ENCODE results near the gene DEPDC1B. TPM values are rescaled to one million over a fixed set of nuclear protein-coding genes. Genes with fewer than 3 reads are reported as not detected.
A peak's percentile ranks its signal among the peaks of the same experiment; 100 is the strongest.

DEPDC1B gene
- total and polyA plus RNA-seq, 4 donors, result 5.9 to 13.2 (median 6.8) TPM

- DNase-seq (ENCODE audit: low read depth in 4 of 6, low spot score in 6 of 6), result no peak
- no CpG with 5 or more reads among the region's 3 CpGs for WGBS (ENCODE audit: insufficient coverage)
- peaks cover 2% of the 10 kb centered on the region for H3K9me3 ChIP-seq (ENCODE audit: control insufficient read depth, insufficient read depth, low read length)
- H3K36me3 ChIP-seq (ENCODE audit: control insufficient read depth, insufficient read depth, low read length), result no peaks in the 10 kb centered on the region
- no peak overlapping the region for H3K4me3 ChIP-seq (ENCODE audit: low read depth, low read length)
- H3K27ac ChIP-seq (ENCODE audit: low read depth, low read length), result no peak overlapping the region
- H3K4me1 ChIP-seq (ENCODE audit: control insufficient read depth, insufficient read depth, low read length), result no peaks in the 10 kb centered on the region
- no peaks in the 10 kb centered on the region for H3K27me3 ChIP-seq (ENCODE audit: control insufficient read depth, insufficient read depth, low read length)
Measured at GRCh38 chr5:60651872-60652620, 47.9 kb downstream of the DEPDC1B start.

- DNase-seq (ENCODE audit: low read depth in 4 of 6, low spot score in 6 of 6), result peak in 5 of 6 donors; percentile 7 to 79 (median 19)
- Histone ChIP-seq H3K27me3 (ENCODE audit: control insufficient read depth, insufficient read depth, low read length) (no peaks in the 10 kb centered on the region), H3K27ac (ENCODE audit: low read depth, low read length) (no peak overlapping the region), H3K4me1 (ENCODE audit: control insufficient read depth, insufficient read depth, low read length) (no peaks in the 10 kb centered on the region), H3K4me3 (ENCODE audit: low read depth, low read length) (no peak overlapping the region), H3K36me3 (ENCODE audit: control insufficient read depth, insufficient read depth, low read length) (no peaks in the 10 kb centered on the region), H3K9me3 (ENCODE audit: control insufficient read depth, insufficient read depth, low read length) (no peaks in the 10 kb centered on the region)
- WGBS (ENCODE audit: insufficient coverage), result no CpG with 5 or more reads among the region's 1 CpG
Measured at GRCh38 chr5:60649288-60649917, 50.6 kb downstream of the DEPDC1B start.

GRCh38 chr5:60648175-60648574, 51.8 kb downstream of the DEPDC1B start:
- H3K27ac ChIP-seq (ENCODE audit: low read depth, low read length), result no peak overlapping the region
- whole genome bisulfite sequencing (ENCODE audit: insufficient coverage), result 80% methylated on average over 1 of the region's 2 CpGs
- no peak for DNase-seq (ENCODE audit: low read depth in 4 of 6, low spot score in 6 of 6)

GRCh38 chr5:60640901-60641300, 59.1 kb downstream of the DEPDC1B start:
- Histone ChIP-seq H3K4me1 (ENCODE audit: control insufficient read depth, insufficient read depth, low read length) (no peaks in the 10 kb centered on the region), H3K27me3 (ENCODE audit: control insufficient read depth, insufficient read depth, low read length) (no peaks in the 10 kb centered on the region), H3K36me3 (ENCODE audit: control insufficient read depth, insufficient read depth, low read length) (no peaks in the 10 kb centered on the region), H3K4me3 (ENCODE audit: low read depth, low read length) (no peak overlapping the region), H3K27ac (ENCODE audit: low read depth, low read length) (no peak overlapping the region), H3K9me3 (ENCODE audit: control insufficient read depth, insufficient read depth, low read length) (no peaks in the 10 kb centered on the region)
- WGBS (ENCODE audit: insufficient coverage), result no CpG with 5 or more reads among the region's 1 CpG
- no peak for DNase-seq (ENCODE audit: low read depth in 4 of 6, low spot score in 6 of 6)

More at GRCh38 chr5:60648175-60648574, 51.8 kb downstream of the DEPDC1B start:
- no peaks in the 10 kb centered on the region for H3K36me3 ChIP-seq (ENCODE audit: control insufficient read depth, insufficient read depth, low read length)
- no peaks in the 10 kb centered on the region for H3K4me1 ChIP-seq (ENCODE audit: control insufficient read depth, insufficient read depth, low read length)
- H3K9me3 ChIP-seq (ENCODE audit: control insufficient read depth, insufficient read depth, low read length), result no peaks in the 10 kb centered on the region
- no peak overlapping the region for H3K4me3 ChIP-seq (ENCODE audit: low read depth, low read length)
- no peaks in the 10 kb centered on the region for H3K27me3 ChIP-seq (ENCODE audit: control insufficient read depth, insufficient read depth, low read length)

- Histone ChIP-seq H3K27me3 (ENCODE audit: control insufficient read depth, insufficient read depth, low read length) (no peaks in the 10 kb centered on the region), H3K36me3 (ENCODE audit: control insufficient read depth, insufficient read depth, low read length) (no peaks in the 10 kb centered on the region), H3K9me3 (ENCODE audit: control insufficient read depth, insufficient read depth, low read length) (no peaks in the 10 kb centered on the region), H3K4me1 (ENCODE audit: control insufficient read depth, insufficient read depth, low read length) (no peaks in the 10 kb centered on the region), H3K4me3 (ENCODE audit: low read depth, low read length) (no peak overlapping the region), H3K27ac (ENCODE audit: low read depth, low read length) (no peak overlapping the region)
- DNase-seq (ENCODE audit: low read depth in 4 of 6, low spot score in 6 of 6), result no peak
- WGBS (ENCODE audit: insufficient coverage), result 80% methylated on average over 1 of the region's 1 CpG
Measured at GRCh38 chr5:60639544-60639943, 60.4 kb downstream of the DEPDC1B start.

- Histone ChIP-seq H3K27me3 (ENCODE audit: control insufficient read depth, insufficient read depth, low read length) (no peaks in the 10 kb centered on the region), H3K36me3 (ENCODE audit: control insufficient read depth, insufficient read depth, low read length) (no peaks in the 10 kb centered on the region), H3K27ac (ENCODE audit: low read depth, low read length) (no peak overlapping the region), H3K9me3 (ENCODE audit: control insufficient read depth, insufficient read depth, low read length) (no peaks in the 10 kb centered on the region), H3K4me3 (ENCODE audit: low read depth, low read length) (no peak overlapping the region), H3K4me1 (ENCODE audit: control insufficient read depth, insufficient read depth, low read length) (no peaks in the 10 kb centered on the region)
- no peak for DNase-seq (ENCODE audit: low read depth in 4 of 6, low spot score in 6 of 6)
Measured at GRCh38 chr5:60638300-60638699, 61.7 kb downstream of the DEPDC1B start.

GRCh38 chr5:60636644-60637043, 63.3 kb downstream of the DEPDC1B start:
- no peak overlapping the region for H3K27ac ChIP-seq (ENCODE audit: low read depth, low read length)
- peak in 1 of 6 donors; percentile 10 for DNase-seq (ENCODE audit: low read depth in 4 of 6, low spot score in 6 of 6)
- no CpG with 5 or more reads among the region's 4 CpGs for WGBS (ENCODE audit: insufficient coverage)
- H3K36me3 ChIP-seq (ENCODE audit: control insufficient read depth, insufficient read depth, low read length), result peaks cover 6% of the 10 kb centered on the region
- no peaks in the 10 kb centered on the region for H3K27me3 ChIP-seq (ENCODE audit: control insufficient read depth, insufficient read depth, low read length)
- H3K4me1 ChIP-seq (ENCODE audit: control insufficient read depth, insufficient read depth, low read length), result no peaks in the 10 kb centered on the region
- no peaks in the 10 kb centered on the region for H3K9me3 ChIP-seq (ENCODE audit: control insufficient read depth, insufficient read depth, low read length)
- H3K4me3 ChIP-seq (ENCODE audit: low read depth, low read length), result no peak overlapping the region

- WGBS (ENCODE audit: insufficient coverage), result no CpG with 5 or more reads among the region's 1 CpG
- no peaks in the 10 kb centered on the region for H3K4me1 ChIP-seq (ENCODE audit: control insufficient read depth, insufficient read depth, low read length)
- no peak overlapping the region for H3K27ac ChIP-seq (ENCODE audit: low read depth, low read length)
- no peak overlapping the region for H3K4me3 ChIP-seq (ENCODE audit: low read depth, low read length)
- no peaks in the 10 kb centered on the region for H3K27me3 ChIP-seq (ENCODE audit: control insufficient read depth, insufficient read depth, low read length)
- no peaks in the 10 kb centered on the region for H3K9me3 ChIP-seq (ENCODE audit: control insufficient read depth, insufficient read depth, low read length)
- peaks cover 6% of the 10 kb centered on the region for H3K36me3 ChIP-seq (ENCODE audit: control insufficient read depth, insufficient read depth, low read length)
- DNase-seq (ENCODE audit: low read depth in 4 of 6, low spot score in 6 of 6), result no peak
Measured at GRCh38 chr5:60636001-60636400, 64.0 kb downstream of the DEPDC1B start.

GRCh38 chr5:60634051-60634450, 65.9 kb downstream of the DEPDC1B start:
- Histone ChIP-seq H3K27ac (ENCODE audit: low read depth, low read length) (no peak overlapping the region), H3K9me3 (ENCODE audit: control insufficient read depth, insufficient read depth, low read length) (no peaks in the 10 kb centered on the region), H3K4me1 (ENCODE audit: control insufficient read depth, insufficient read depth, low read length) (no peaks in the 10 kb centered on the region), H3K27me3 (ENCODE audit: control insufficient read depth, insufficient read depth, low read length) (no peaks in the 10 kb centered on the region), H3K4me3 (ENCODE audit: low read depth, low read length) (no peak overlapping the region), H3K36me3 (ENCODE audit: control insufficient read depth, insufficient read depth, low read length) (peaks cover 9% of the 10 kb centered on the region)
- DNase-seq (ENCODE audit: low read depth in 4 of 6, low spot score in 6 of 6), result no peak
- 100% methylated on average over 2 of the region's 6 CpGs for WGBS (ENCODE audit: insufficient coverage)

GRCh38 chr5:60633341-60633740, 66.6 kb downstream of the DEPDC1B start:
- Histone ChIP-seq H3K27ac (ENCODE audit: low read depth, low read length) (no peak overlapping the region), H3K4me1 (ENCODE audit: control insufficient read depth, insufficient read depth, low read length) (no peaks in the 10 kb centered on the region), H3K27me3 (ENCODE audit: control insufficient read depth, insufficient read depth, low read length) (no peaks in the 10 kb centered on the region), H3K4me3 (ENCODE audit: low read depth, low read length) (no peak overlapping the region), H3K9me3 (ENCODE audit: control insufficient read depth, insufficient read depth, low read length) (no peaks in the 10 kb centered on the region), H3K36me3 (ENCODE audit: control insufficient read depth, insufficient read depth, low read length) (peaks cover 9% of the 10 kb centered on the region)
- DNase-seq (ENCODE audit: low read depth in 4 of 6, low spot score in 6 of 6), result peak in 1 of 6 donors; percentile 37
- WGBS (ENCODE audit: insufficient coverage), result no CpG with 5 or more reads among the region's 1 CpG

Data from spinal cord (tissue), 10 donors.